ENCODE measurements around the gene RNF26.

- no peak for TF ChIP-seq CTCF (IDR thresholded peaks at IDR 0.05; ENCODE audit: low read length)
- no peak for TF ChIP-seq EZH2 (IDR thresholded peaks at IDR 0.05; ENCODE audit: borderline replicate concordance, low read length)
Measured at GRCh38 chr11:119293461-119293860, 40.9 kb upstream of the RNF26 start.

Measured in OCI-LY1 (cell line).